Keratinocyte (primary cell): ENCODE data around the gene VPS52. TPM values are rescaled to one million over a fixed set of nuclear protein-coding genes. Genes with fewer than 3 reads are reported as not detected.
A peak's percentile ranks its signal among the peaks of the same experiment; 100 is the strongest.

Experiments
- DNase-seq: peaks from one replicate; pipeline ENCODE4 v3.0.0-alpha.2; 2011; ENCODE audit warnings: low read depth, missing footprints, low spot score
- FAIRE-seq: peaks from 2 replicates; lab custom pipeline; 2011; peaks lifted over from hg19 to GRCh38; lab: Jason Lieb, UNC
- H2AFZ ChIP-seq: 2 replicates; pipeline ENCODE4 v1.6.0; 2012; ENCODE audit warnings: low read length, control low read depth, inconsistent platforms; ENCODE audit not compliant: control insufficient read depth
- H3K27ac ChIP-seq: 2 replicates; pipeline ENCODE4 v1.5.1; 2011; ENCODE audit warnings: low read length; ENCODE audit not compliant: control insufficient read depth, insufficient read depth
- H3K27me3 ChIP-seq: 3 replicates; pipeline ENCODE4 v1.6.0; 2011; ENCODE audit warnings: low read length; ENCODE audit not compliant: control insufficient read depth, insufficient read depth; ENCODE audit errors: extremely low read depth
- H3K36me3 ChIP-seq, 2 experiments: 2 replicates in 1 of 2; 3 replicates in 1 of 2; pipeline ENCODE4 v1.5.1; 2011; ENCODE audit warnings: low read length in 2 of 2, mild to moderate bottlenecking in 1 of 2; ENCODE audit not compliant: control insufficient read depth in 2 of 2, insufficient read depth in 2 of 2; ENCODE audit errors: extremely low read depth in 1 of 2
- H3K4me1 ChIP-seq: 3 replicates; pipeline ENCODE4 v1.5.1; 2011; ENCODE audit warnings: low read length; ENCODE audit not compliant: control insufficient read depth, insufficient read depth; ENCODE audit errors: extremely low read depth
- H3K4me2 ChIP-seq: 3 replicates; pipeline ENCODE4 v1.6.0; 2011; ENCODE audit warnings: low read depth, low read length; ENCODE audit not compliant: control insufficient read depth, insufficient read depth; ENCODE audit errors: extremely low read depth
- H3K4me3 ChIP-seq, 3 experiments: fragments of 200-600 bp in 1 of 3; sonication (generic) in 1 of 3; 2 replicates in 2 of 3; 3 replicates in 1 of 3; pipeline ENCODE4 v1.5.1; 2011 to 2016; ENCODE audit warnings: low read length in 3 of 3, mild to moderate bottlenecking in 3 of 3, control low read depth in 2 of 3, inconsistent platforms in 1 of 3, low read depth in 1 of 3, mixed read lengths in 1 of 3, mixed run types in 1 of 3, moderate library complexity in 1 of 3; ENCODE audit not compliant: control insufficient read depth in 2 of 3, insufficient read depth in 2 of 3; ENCODE audit errors: extremely low read depth in 1 of 3
- H3K79me2 ChIP-seq: 2 replicates; pipeline ENCODE4 v1.6.0; 2012; ENCODE audit warnings: low read length; ENCODE audit not compliant: control insufficient read depth, insufficient read depth
- H3K9ac ChIP-seq: 3 replicates; pipeline ENCODE4 v1.6.0; 2011; ENCODE audit warnings: low read length; ENCODE audit not compliant: control insufficient read depth, insufficient read depth; ENCODE audit errors: extremely low read depth
- H3K9me1 ChIP-seq: 3 replicates; pipeline ENCODE4 v1.6.0; 2011; ENCODE audit warnings: low read length; ENCODE audit not compliant: control insufficient read depth, insufficient read depth; ENCODE audit errors: extremely low read depth
- H3K9me3 ChIP-seq: 2 replicates; pipeline ENCODE4 v1.5.1; 2012; ENCODE audit warnings: low read depth, low read length; ENCODE audit not compliant: control insufficient read depth
- H4K20me1 ChIP-seq: 3 replicates; pipeline ENCODE4 v1.6.0; 2011; ENCODE audit warnings: low read length; ENCODE audit not compliant: control insufficient read depth, insufficient read depth; ENCODE audit errors: extremely low read depth
- EZH2 ChIP-seq: IDR thresholded peaks from one replicate; pipeline ENCODE4 v1.6.1; 2012; ENCODE audit warnings: inconsistent platforms, mild to moderate bottlenecking, low read length, moderate library complexity
- dilution Hi-C: fragments of 300-500 bp; cut with MboI; formaldehyde crosslinking; loops from one replicate; pipeline ENCODE4 v1.7.0; 2020; ENCODE audit warnings: low sequenced_read_pairs; ENCODE audit not compliant: extremely low pct_ligation_motif_present
- polyA plus RNA-seq, 5 experiments: library from polyadenylated mRNA; depleted of rRNA in 3 of 5; stranded (reverse) in 3 of 5; stranded (forward) in 1 of 5; unstranded in 1 of 5; fragments of >200 nt; gene quantifications; 1 replicate in 1 of 5; 2 replicates in 3 of 5; 3 replicates in 1 of 5; pipeline versions ENCODE4 v1.2.1 to v1.2.3, GENCODE V29; 2011 to 2012; ENCODE audit warnings: missing spikeins in 2 of 5, low read depth in 1 of 5, low replicate concordance in 1 of 5
- small RNA-seq, 3 experiments: library from RNA; depleted of rRNA; stranded (forward); fragments of <200 nt; gene quantifications; one replicate each; pipeline ENCODE3, GENCODE V24; 2012; ENCODE audit warnings: low read depth in 3 of 3, low replicate concordance in 1 of 3; ENCODE audit not compliant: insufficient read length in 3 of 3
- TF ChIP-seq, protein P1 (sequence below), 3 experiments: IDR thresholded peaks in 1 of 3; conservative IDR thresholded peaks in 1 of 3; optimal IDR thresholded peaks in 1 of 3; 2 replicates in 2 of 3; 3 replicates in 1 of 3; pipeline versions ENCODE3 to v1.5.1; 2011; ENCODE audit warnings: low read length in 3 of 3, mild to moderate bottlenecking in 3 of 3, moderate library complexity in 2 of 3, control low read depth in 1 of 3, inconsistent platforms in 1 of 3; ENCODE audit not compliant: insufficient read depth in 2 of 3; ENCODE audit errors: extremely low read depth in 1 of 3

The VPS52 gene
- polyA plus RNA-seq, 1 donor (not counting 4 experiments of a cell fraction or from before 2014, with no cell fraction given): 36.2 TPM

GRCh38 chr6:33201935-33202334 is 69.7 kb downstream of the VPS52 start:
- Histone ChIP-seq H3K9me3 (no peaks in the 10 kb centered on the region), H3K9me1 (peaks cover 7% of the 10 kb centered on the region), H3K4me3 (peak overlapping the region; percentile 85 to 99 (median 88)), H4K20me1 (peaks cover 3% of the 10 kb centered on the region), H3K36me3 (peaks cover 21 to 31% of the 10 kb centered on the region in 2 experiments), H3K4me1 (peaks cover 45% of the 10 kb centered on the region), H3K9ac (peak overlapping the region; percentile 95), H3K79me2 (peaks cover 38% of the 10 kb centered on the region), H2AFZ (no peak overlapping the region), H3K27me3 (no peaks in the 10 kb centered on the region), H3K4me2 (peak overlapping the region; percentile 100), H3K27ac (peak overlapping the region; percentile 99)
- FAIRE-seq (no peak), DNase-seq (no peak)
- TF ChIP-seq EZH2: no peak
- TF ChIP-seq, protein P1, sequence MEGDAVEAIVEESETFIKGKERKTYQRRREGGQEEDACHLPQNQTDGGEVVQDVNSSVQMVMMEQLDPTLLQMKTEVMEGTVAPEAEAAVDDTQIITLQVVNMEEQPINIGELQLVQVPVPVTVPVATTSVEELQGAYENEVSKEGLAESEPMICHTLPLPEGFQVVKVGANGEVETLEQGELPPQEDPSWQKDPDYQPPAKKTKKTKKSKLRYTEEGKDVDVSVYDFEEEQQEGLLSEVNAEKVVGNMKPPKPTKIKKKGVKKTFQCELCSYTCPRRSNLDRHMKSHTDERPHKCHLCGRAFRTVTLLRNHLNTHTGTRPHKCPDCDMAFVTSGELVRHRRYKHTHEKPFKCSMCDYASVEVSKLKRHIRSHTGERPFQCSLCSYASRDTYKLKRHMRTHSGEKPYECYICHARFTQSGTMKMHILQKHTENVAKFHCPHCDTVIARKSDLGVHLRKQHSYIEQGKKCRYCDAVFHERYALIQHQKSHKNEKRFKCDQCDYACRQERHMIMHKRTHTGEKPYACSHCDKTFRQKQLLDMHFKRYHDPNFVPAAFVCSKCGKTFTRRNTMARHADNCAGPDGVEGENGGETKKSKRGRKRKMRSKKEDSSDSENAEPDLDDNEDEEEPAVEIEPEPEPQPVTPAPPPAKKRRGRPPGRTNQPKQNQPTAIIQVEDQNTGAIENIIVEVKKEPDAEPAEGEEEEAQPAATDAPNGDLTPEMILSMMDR (optimal IDR thresholded peaks at IDR 0.05 in 1 of 3, IDR thresholded peaks at IDR 0.05 in 1 of 3, conservative IDR thresholded peaks at IDR 0.05 in 1 of 3; ENCODE audit: extremely low read depth in 1 of 3, insufficient read depth in 2 of 3, low read length in 3 of 3): no peak
- dilution Hi-C loops: no loop called here

GRCh38 chr6:33201147-33201545 is 70.5 kb downstream of the VPS52 start:
- H3K9me3 ChIP-seq: no peaks in the 10 kb centered on the region
- peak overlapping the region; percentile 100 for H3K4me2 ChIP-seq
- H3K27me3 ChIP-seq: no peaks in the 10 kb centered on the region
- peaks cover 39% of the 10 kb centered on the region for H3K4me1 ChIP-seq
- H3K9ac ChIP-seq: peak overlapping the region; percentile 95
- H3K79me2 ChIP-seq: peaks cover 38% of the 10 kb centered on the region
- H3K36me3 ChIP-seq: peaks cover 22 to 32% of the 10 kb centered on the region in 2 experiments
- TF ChIP-seq, protein P1 (optimal IDR thresholded peaks at IDR 0.05 in 1 of 3, IDR thresholded peaks at IDR 0.05 in 1 of 3, conservative IDR thresholded peaks at IDR 0.05 in 1 of 3; ENCODE audit: extremely low read depth in 1 of 3, insufficient read depth in 2 of 3, low read length in 3 of 3): no peak
- no peak for TF ChIP-seq EZH2
- peak overlapping the region; percentile 99 for H3K27ac ChIP-seq
- peaks cover 3% of the 10 kb centered on the region for H4K20me1 ChIP-seq
- peaks cover 7% of the 10 kb centered on the region for H3K9me1 ChIP-seq
- dilution Hi-C loops: no loop called here
- FAIRE-seq (no peak), DNase-seq (no peak)
- H3K4me3 ChIP-seq: peak overlapping the region; percentile 85 to 99 (median 88)
- H2AFZ ChIP-seq: peak overlapping the region; percentile 91

Small RNA genes within 50 kb of the gene (small RNA-seq; reads per million reads assigned to genes)
- gene MIR219A1: 0.07 to 2.3 (median 2.0) reads per million in 3 experiments

Other genes starting within 250 kb of the VPS52 start
- gene HLA-DPA1, start 198.2 kb downstream of the VPS52 start, polyA plus RNA-seq: 0.09 to 0.61 TPM in 2 of 3 replicates, not detected in the other
- gene HLA-DPB1, start 195.9 kb downstream of the VPS52 start, polyA plus RNA-seq: 0.13 to 0.26 TPM in 2 of 3 replicates, not detected in the other
- gene COL11A2, start 79.4 kb downstream of the VPS52 start, polyA plus RNA-seq: 0.06 to 0.18 TPM (median 0.08 TPM) in 3 replicates
- gene RXRB, start 71.2 kb downstream of the VPS52 start, polyA plus RNA-seq: 23.2 to 32.4 TPM (median 25.7 TPM) in 3 replicates
- 47.6 to 68.6 TPM (median 54.0 TPM) in 3 replicates for gene SLC39A7, start 71.0 kb downstream of the VPS52 start, polyA plus RNA-seq
- gene HSD17B8, start 67.2 kb downstream of the VPS52 start, polyA plus RNA-seq: 18.6 to 22.1 TPM (median 20.7 TPM) in 3 replicates
- gene RING1, start 63.4 kb downstream of the VPS52 start, polyA plus RNA-seq: 20.3 to 28.3 TPM (median 23.0 TPM) in 3 replicates
- gene RPS18, start 199 bp upstream of the VPS52 start, polyA plus RNA-seq: 5,669 to 7,560 TPM (median 6,374 TPM) in 3 replicates
- 0.31 to 0.61 TPM (median 0.49 TPM) in 3 replicates for gene B3GALT4, start 5.2 kb upstream of the VPS52 start, polyA plus RNA-seq
- gene WDR46, start 17.4 kb upstream of the VPS52 start, polyA plus RNA-seq: 43.0 to 49.3 TPM (median 45.0 TPM) in 3 replicates
- 68.3 to 106 TPM (median 68.5 TPM) in 3 replicates for gene PFDN6, start 17.7 kb upstream of the VPS52 start, polyA plus RNA-seq
- gene RGL2, start 27.1 kb upstream of the VPS52 start, polyA plus RNA-seq: 33.6 to 57.3 TPM (median 35.8 TPM) in 3 replicates
- gene TAPBP, start 42.2 kb upstream of the VPS52 start, polyA plus RNA-seq: 22.2 to 82.4 TPM (median 25.0 TPM) in 3 replicates
- gene ZBTB22, start 45.9 kb upstream of the VPS52 start, polyA plus RNA-seq: 6.0 to 11.4 TPM (median 6.5 TPM) in 3 replicates
- 16.3 to 42.8 TPM (median 23.1 TPM) in 3 replicates for gene DAXX, start 51.1 kb upstream of the VPS52 start, polyA plus RNA-seq
- 5.7 to 20.0 TPM (median 17.3 TPM) in 3 replicates for gene KIFC1, start 119.9 kb upstream of the VPS52 start, polyA plus RNA-seq
- gene PHF1, start 139.1 kb upstream of the VPS52 start, polyA plus RNA-seq: 15.2 to 17.1 TPM (median 15.8 TPM) in 3 replicates
- gene CUTA, start 146.2 kb upstream of the VPS52 start, polyA plus RNA-seq: 119 to 246 TPM (median 178 TPM) in 3 replicates
- 2.1 to 2.9 TPM (median 2.8 TPM) in 3 replicates for gene SYNGAP1, start 148.2 kb upstream of the VPS52 start, polyA plus RNA-seq
- 6.8 to 9.9 TPM (median 7.8 TPM) in 3 replicates for gene ZBTB9, start 182.7 kb upstream of the VPS52 start, polyA plus RNA-seq